GM18508 (cell line): ENCODE results near the gene KLHDC1.
"Not testable (repeated sequence)": the region's sequence is repeated elsewhere in the genome, so short reads cannot be mapped to it uniquely, and the experiment has no call there.

Source experiments
- ATAC-seq: cut with Tn5 transposase; IDR thresholded peaks from one replicate; pipeline ENCODE4 v1.9.1; 2021; ENCODE audit warnings: moderate number of reproducible peaks; ENCODE audit not compliant: insufficient read depth, unreplicated experiment

KLHDC1 gene

DNA sequence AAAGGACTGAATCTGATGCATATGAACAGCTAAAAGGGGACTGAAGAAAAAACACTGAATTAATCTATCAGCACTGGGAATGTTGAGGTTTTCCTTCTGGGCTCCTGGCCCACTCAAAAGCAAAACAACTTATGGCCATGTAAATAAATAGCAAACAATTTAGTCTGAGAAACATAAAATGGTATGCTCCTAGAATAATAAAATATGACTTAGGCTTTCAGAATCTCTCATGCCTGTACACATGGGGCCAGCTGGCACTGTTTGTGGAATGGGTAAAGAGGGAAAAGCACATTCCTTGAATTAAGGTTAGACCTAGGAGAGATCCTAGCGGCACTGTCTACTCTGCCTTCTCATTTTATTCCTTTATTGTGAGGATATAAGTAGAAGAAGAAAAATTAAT lies 81.2 kb downstream of the KLHDC1 start:
- ATAC-seq, result no peak

DNA sequence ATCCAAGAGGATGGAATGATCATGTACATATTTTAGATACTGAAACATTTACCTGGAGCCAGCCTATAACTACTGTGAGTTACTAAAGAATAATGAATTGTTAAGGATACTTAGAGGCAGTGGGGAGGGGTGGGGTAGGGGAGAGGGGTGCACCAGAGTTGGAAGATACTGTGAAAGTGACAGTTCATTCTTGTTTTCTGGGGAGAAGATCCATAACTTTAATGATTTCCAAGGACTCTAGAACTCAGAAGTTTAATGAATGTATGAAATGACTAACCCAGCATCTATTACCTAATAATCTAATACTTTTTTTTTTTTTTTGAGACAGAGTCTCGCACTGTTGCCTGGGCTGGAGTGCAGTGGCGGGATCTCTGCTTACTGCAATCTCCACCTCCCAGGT lies 85.5 kb downstream of the KLHDC1 start:
- no peak for ATAC-seq

GRCh38 chr14:49781040-49781439 lies 88.1 kb downstream of the KLHDC1 start:
- not testable (repeated sequence) for ATAC-seq

DNA sequence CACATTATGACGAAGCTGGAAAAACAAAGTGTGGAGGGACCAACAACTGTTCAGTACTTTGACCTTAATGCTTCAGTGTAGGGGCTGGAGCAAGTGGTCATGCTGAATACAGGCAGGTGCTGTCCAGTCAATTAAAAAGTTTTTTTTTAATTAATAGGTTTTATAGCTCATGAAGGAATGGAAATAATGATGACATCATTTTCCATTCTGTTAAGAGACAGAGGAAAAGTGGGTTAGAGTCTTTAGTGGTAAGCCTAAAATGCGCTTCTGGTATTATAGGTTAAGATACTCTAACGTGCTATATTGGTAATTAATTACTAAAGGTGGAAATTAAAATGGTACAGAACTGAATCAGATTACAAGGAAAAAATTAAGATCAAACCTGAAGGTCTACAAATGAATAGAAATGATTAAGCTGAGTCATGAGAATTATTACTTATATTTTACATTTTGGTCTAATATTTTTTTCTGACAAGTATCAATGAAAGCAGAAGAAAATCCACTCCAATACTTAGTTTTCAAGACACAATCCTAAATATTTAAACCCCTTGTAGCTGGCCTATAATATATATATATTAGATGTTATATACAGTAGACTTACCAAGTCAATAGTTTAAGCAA lies 90.6 kb downstream of the KLHDC1 start:
- no peak for ATAC-seq

DNA sequence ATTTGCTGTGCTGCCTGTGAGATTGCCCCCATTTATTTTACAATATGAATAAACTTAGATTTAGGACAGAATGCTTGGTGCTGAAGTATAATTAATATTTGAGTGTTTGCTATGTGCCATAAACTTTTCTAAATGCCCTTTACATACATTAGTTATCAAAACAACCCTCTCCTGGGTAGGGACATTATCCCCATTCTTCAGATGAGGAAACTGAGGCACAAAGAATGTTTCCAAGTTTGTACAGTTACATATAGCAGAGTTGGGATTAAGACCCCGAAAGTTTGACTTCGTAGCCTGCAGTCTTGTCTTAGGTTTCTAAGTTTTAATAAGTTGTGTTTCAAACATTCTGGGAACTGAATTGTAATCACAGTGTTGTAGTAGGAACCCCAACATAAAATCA lies 93.4 kb downstream of the KLHDC1 start:
- no peak for ATAC-seq

DNA sequence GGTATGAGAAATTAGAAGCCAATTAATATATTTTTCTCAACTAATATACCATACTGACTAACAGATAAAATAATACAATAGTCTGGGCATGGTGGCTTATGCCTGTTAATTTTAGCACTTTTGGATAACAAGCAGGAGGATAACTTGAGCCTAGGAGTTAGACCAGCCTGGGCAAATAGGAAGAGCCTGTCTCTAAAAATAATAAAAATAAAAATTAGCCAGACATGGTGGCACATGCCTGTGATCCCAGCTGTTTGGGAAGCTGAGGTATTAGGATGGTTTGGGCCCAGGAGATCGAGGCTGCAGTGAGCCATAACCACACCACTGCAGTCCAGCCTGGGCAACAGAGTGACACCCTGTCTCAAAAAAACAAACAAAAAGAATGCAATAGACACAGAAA lies 99.7 kb downstream of the KLHDC1 start:
- no peak for ATAC-seq

DNA sequence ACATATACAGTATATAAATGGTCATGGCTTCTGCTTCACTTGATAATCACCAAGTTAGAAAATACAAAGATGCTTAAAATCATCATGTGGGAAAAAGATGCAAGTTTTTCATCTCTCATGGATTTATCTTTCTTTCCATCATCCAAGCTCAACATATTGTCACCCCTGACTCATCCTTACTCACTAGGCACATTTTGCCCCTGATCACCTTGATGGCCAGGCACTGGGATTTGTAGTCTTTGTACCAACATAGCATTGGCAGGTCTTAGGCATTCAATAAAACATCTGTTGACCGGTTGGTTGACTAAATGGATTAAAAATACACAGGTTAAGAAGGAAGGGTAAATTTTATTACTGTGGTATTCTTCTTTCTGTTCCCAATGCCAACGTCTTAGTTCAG lies 103.1 kb downstream of the KLHDC1 start:
- no peak for ATAC-seq
